IMR-90 (cell line): Measurements from ENCODE around the gene STAT5B. TPM values are rescaled to one million over a fixed set of nuclear protein-coding genes. Genes with fewer than 3 reads are reported as not detected.

Source experiments
- ATAC-seq: fragments of 200-7000 bp; cut with Tn5 transposase; 2 replicates; pipeline ENCODE4 v1.9.1; 2020; ENCODE audit warnings: low read depth, mild to moderate bottlenecking, moderate library complexity
- BruUV-seq: library from RNA; stranded (reverse); fragments of 400-500 nt; replicated peaks from 2 replicates; lab custom pipeline; 2021; lab: Mats Ljungman, UMichigan
- CTCF ChIA-PET: fragments of 300-600 bp; formaldehyde crosslinking; extraction: SDS; loops from one replicate; lab custom pipeline; 2021; ENCODE audit warnings: antibody characterized with exemption; lab: Yijun Ruan, JAX
- POLR2A ChIA-PET: fragments of 300-600 bp; sonication (Branson Sonifier 250); formaldehyde crosslinking; loops from one replicate; lab custom pipeline; 2022; ENCODE audit warnings: antibody characterized with exemption; ENCODE audit not compliant: unreplicated experiment; lab: Charles Lee
- DNase-seq: peaks from one replicate; pipeline ENCODE4 v3.0.0; 2013
- H2AFZ ChIP-seq: replicated peaks from 2 replicates; pipeline ENCODE3; 2013; ENCODE audit warnings: low read length, mild to moderate bottlenecking; ENCODE audit not compliant: poor library complexity
- H2AK5ac ChIP-seq: 2 replicates; pipeline ENCODE4 v1.6.1; 2013; ENCODE audit warnings: low read depth, low read length, inconsistent platforms
- H2AK9ac ChIP-seq: replicated peaks from 2 replicates; pipeline ENCODE3; 2013; ENCODE audit warnings: mild to moderate bottlenecking, low read depth, low read length, moderate library complexity; ENCODE audit not compliant: poor library complexity
- H2BK120ac ChIP-seq: 2 replicates; pipeline ENCODE4 v1.6.1; 2013; ENCODE audit warnings: low read depth, low read length, inconsistent platforms
- H2BK15ac ChIP-seq: 3 replicates; pipeline ENCODE4 v1.6.1; 2013; ENCODE audit warnings: low read depth, low read length, inconsistent platforms
- H2BK20ac ChIP-seq: 2 replicates; pipeline ENCODE4 v1.6.1; 2013; ENCODE audit warnings: low read depth, mild to moderate bottlenecking, inconsistent platforms, low read length, moderate library complexity
- H2BK5ac ChIP-seq: 2 replicates; pipeline ENCODE4 v1.6.1; 2013; ENCODE audit warnings: mild to moderate bottlenecking, low read depth, low read length, inconsistent platforms; ENCODE audit not compliant: poor library complexity, severe bottlenecking
- H3K14ac ChIP-seq: replicated peaks from 2 replicates; pipeline ENCODE4 v1.6.1; 2013; ENCODE audit warnings: low read depth, low read length, inconsistent platforms
- H3K18ac ChIP-seq: 2 replicates; pipeline ENCODE4 v1.6.1; 2013; ENCODE audit warnings: low read depth, low read length, control low read depth
- H3K23ac ChIP-seq: 2 replicates; pipeline ENCODE4 v1.6.1; 2013; ENCODE audit warnings: low read depth, low read length, inconsistent platforms
- H3K27ac ChIP-seq: 2 replicates; pipeline ENCODE4 v1.5.1; 2013; ENCODE audit warnings: mild to moderate bottlenecking, control low read depth, low read length; ENCODE audit not compliant: insufficient read depth
- H3K27me3 ChIP-seq: 2 replicates; pipeline ENCODE4 v1.6.1; 2013; ENCODE audit warnings: low read length; ENCODE audit not compliant: control insufficient read depth, insufficient read depth
- H3K36me3 ChIP-seq: 2 replicates; pipeline ENCODE4 v1.6.1; 2013; ENCODE audit warnings: low read length, mixed read lengths; ENCODE audit not compliant: control insufficient read depth, insufficient read depth
- H3K4ac ChIP-seq: 2 replicates; pipeline ENCODE4 v1.6.1; 2013; ENCODE audit warnings: low read depth, low read length, inconsistent platforms
- H3K4me1 ChIP-seq: 2 replicates; pipeline ENCODE4 v1.6.1; 2013; ENCODE audit warnings: low read length, mixed read lengths; ENCODE audit not compliant: control insufficient read depth, insufficient read depth
- H3K4me2 ChIP-seq: 2 replicates; pipeline ENCODE4 v1.6.1; 2013; ENCODE audit warnings: low read depth, mild to moderate bottlenecking, control low read depth, low read length, moderate library complexity
- H3K4me3 ChIP-seq: 2 replicates; pipeline ENCODE4 v1.5.1; 2013; ENCODE audit warnings: low read depth, mild to moderate bottlenecking, control low read depth, low read length, moderate library complexity; ENCODE audit not compliant: insufficient read depth
- H3K56ac ChIP-seq: 2 replicates; pipeline ENCODE4 v1.6.1; 2013; ENCODE audit warnings: low read length, inconsistent platforms; ENCODE audit not compliant: insufficient read depth; ENCODE audit errors: extremely low read depth
- H3K79me1 ChIP-seq, 2 experiments: 2 replicates each; pipeline ENCODE4 v1.6.1; 2013; ENCODE audit warnings: low read length in 2 of 2, inconsistent platforms in 1 of 2, low read depth in 1 of 2
- H3K9ac ChIP-seq: 2 replicates; pipeline ENCODE4 v1.6.1; 2013; ENCODE audit warnings: low read depth, low read length, control low read depth
- H3K9me1 ChIP-seq: 2 replicates; pipeline ENCODE4 v1.6.1; 2013; ENCODE audit warnings: low read length, inconsistent platforms; ENCODE audit not compliant: insufficient read depth
- H3K9me3 ChIP-seq: 2 replicates; pipeline ENCODE4 v1.6.1; 2013; ENCODE audit warnings: low read length; ENCODE audit not compliant: control insufficient read depth, insufficient read depth
- H4K20me1 ChIP-seq: 2 replicates; pipeline ENCODE4 v1.6.1; 2013; ENCODE audit warnings: low read length, inconsistent platforms; ENCODE audit not compliant: insufficient read depth
- H4K5ac ChIP-seq: 2 replicates; pipeline ENCODE4 v1.6.1; 2013; ENCODE audit warnings: mild to moderate bottlenecking, low read depth, low read length, control low read depth
- H4K8ac ChIP-seq, 2 experiments: 2 replicates each; pipeline ENCODE4 v1.6.1; 2013; ENCODE audit warnings: low read depth in 2 of 2, low read length in 2 of 2, control low read depth in 1 of 2, inconsistent platforms in 1 of 2
- H4K91ac ChIP-seq: 2 replicates; pipeline ENCODE4 v1.6.1; 2013; ENCODE audit warnings: low read depth, low read length, inconsistent platforms; ENCODE audit not compliant: insufficient read depth
- BHLHE40 ChIP-seq: fragments of 150-350 bp; IDR thresholded peaks from 2 replicates; pipeline ENCODE4 v1.6.1; 2016; ENCODE audit warnings: mild to moderate bottlenecking, low read depth, low read length
- CEBPB ChIP-seq: IDR thresholded peaks from 2 replicates; pipeline ENCODE4 v1.6.1; 2012; ENCODE audit warnings: low read depth, low read length, improper control_type of control experiment
- CHD1 ChIP-seq: IDR thresholded peaks from 2 replicates; pipeline ENCODE4 v1.6.1; 2012; ENCODE audit warnings: low read depth, low read length, improper control_type of control experiment
- FOS ChIP-seq: fragments of 150-350 bp; IDR thresholded peaks from 2 replicates; pipeline ENCODE4 v1.6.1; 2016; ENCODE audit warnings: low read depth, low read length
- MAFK ChIP-seq: IDR thresholded peaks from 2 replicates; pipeline ENCODE4 v1.6.1; 2012; ENCODE audit warnings: low read depth, low read length, improper control_type of control experiment
- MAZ ChIP-seq: IDR thresholded peaks from 2 replicates; pipeline ENCODE4 v1.6.1; 2012; ENCODE audit warnings: low read depth, mild to moderate bottlenecking, low read length, improper control_type of control experiment, moderate library complexity, borderline replicate concordance
- MXI1 ChIP-seq: IDR thresholded peaks from 2 replicates; pipeline ENCODE4 v1.6.1; 2012; ENCODE audit warnings: low read depth, mild to moderate bottlenecking, low read length, moderate library complexity, borderline replicate concordance
- NFE2L2 ChIP-seq: fragments of 150-350 bp; IDR thresholded peaks from 2 replicates; pipeline ENCODE4 v1.6.1; 2016; ENCODE audit warnings: low read depth, mild to moderate bottlenecking, low read length
- POLR2A ChIP-seq: IDR thresholded peaks from 2 replicates; pipeline ENCODE4 v1.6.1; 2012; ENCODE audit warnings: mild to moderate bottlenecking, low read depth, low read length
- RAD21 ChIP-seq: IDR thresholded peaks from 2 replicates; pipeline ENCODE4 v1.6.1; 2012; ENCODE audit warnings: low read length, improper control_type of control experiment
- RCOR1 ChIP-seq: IDR thresholded peaks from 2 replicates; pipeline ENCODE4 v1.6.1; 2012; ENCODE audit warnings: mild to moderate bottlenecking, low read length, improper control_type of control experiment; ENCODE audit not compliant: insufficient replicate concordance
- RFX5 ChIP-seq: IDR thresholded peaks from 2 replicates; pipeline ENCODE4 v1.8.0; 2012; ENCODE audit warnings: low read depth, mild to moderate bottlenecking, low read length, moderate library complexity
- SMC3 ChIP-seq: fragments of 150-350 bp; IDR thresholded peaks from 2 replicates; pipeline ENCODE4 v1.6.1; 2016; ENCODE audit warnings: low read depth, mild to moderate bottlenecking, antibody characterized with exemption, low read length, moderate library complexity
- WGBS, 2 experiments: methylation state at CpG; one replicate each; pipeline versions ENCODE4 v1.1.5 to v1.1.7; 2013; ENCODE audit warnings: missing lambda C conversion rate in 2 of 2; ENCODE audit not compliant: insufficient read length in 1 of 2; ENCODE audit errors: extremely low coverage in 2 of 2; 5-methylcytosine and 5-hydroxymethylcytosine counted together
- dilution Hi-C: fragments of 300-500 bp; cut with HindIII; formaldehyde crosslinking; loops from one replicate; pipeline ENCODE4 v1.14.3; 2018; ENCODE audit warnings: low sequenced_read_pairs; ENCODE audit not compliant: unreplicated experiment
- in situ Hi-C: fragments of 300-500 bp; cut with MboI; formaldehyde crosslinking; loops from 3 replicates; pipeline ENCODE4 v1.14.3; 2019; ENCODE audit warnings: low sequenced_read_pairs, inconsistent platforms, mixed read lengths
- intact Hi-C: fragments of 100-400 bp; cut with micrococcal nuclease; formaldehyde crosslinking; loops from 2 replicates; pipeline ENCODE4 v1.10.0; 2022
- polyA plus RNA-seq, 3 experiments: library from polyadenylated mRNA; depleted of rRNA; stranded (reverse); fragments of >200 nt; gene quantifications; 2 replicates each; pipeline ENCODE4 v1.2.3, GENCODE V29; 2012; ENCODE audit warnings: low replicate concordance in 1 of 3
- total RNA-seq: library from RNA; depleted of rRNA; stranded (reverse); fragments of >200 nt; gene quantifications from 2 replicates; pipeline ENCODE4 v1.2.3, GENCODE V29; 2012
- TF ChIP-seq, protein P1 (sequence below): fragments of 150-350 bp; IDR thresholded peaks from 2 replicates; pipeline ENCODE4 v1.6.1; 2016; ENCODE audit warnings: low read depth, mild to moderate bottlenecking, low read length, moderate library complexity, borderline replicate concordance
- TF ChIP-seq, protein P2 (sequence below): conservative IDR thresholded peaks from 2 replicates; pipeline ENCODE4 v1.5.1; 2012; ENCODE audit warnings: mild to moderate bottlenecking, low read depth, low read length, improper control_type of control experiment

STAT5B gene
- total and polyA plus RNA-seq, 2 of the 4 experiments (the other 2 are of a cell fraction): 24.4 to 29.6 TPM

DNA sequence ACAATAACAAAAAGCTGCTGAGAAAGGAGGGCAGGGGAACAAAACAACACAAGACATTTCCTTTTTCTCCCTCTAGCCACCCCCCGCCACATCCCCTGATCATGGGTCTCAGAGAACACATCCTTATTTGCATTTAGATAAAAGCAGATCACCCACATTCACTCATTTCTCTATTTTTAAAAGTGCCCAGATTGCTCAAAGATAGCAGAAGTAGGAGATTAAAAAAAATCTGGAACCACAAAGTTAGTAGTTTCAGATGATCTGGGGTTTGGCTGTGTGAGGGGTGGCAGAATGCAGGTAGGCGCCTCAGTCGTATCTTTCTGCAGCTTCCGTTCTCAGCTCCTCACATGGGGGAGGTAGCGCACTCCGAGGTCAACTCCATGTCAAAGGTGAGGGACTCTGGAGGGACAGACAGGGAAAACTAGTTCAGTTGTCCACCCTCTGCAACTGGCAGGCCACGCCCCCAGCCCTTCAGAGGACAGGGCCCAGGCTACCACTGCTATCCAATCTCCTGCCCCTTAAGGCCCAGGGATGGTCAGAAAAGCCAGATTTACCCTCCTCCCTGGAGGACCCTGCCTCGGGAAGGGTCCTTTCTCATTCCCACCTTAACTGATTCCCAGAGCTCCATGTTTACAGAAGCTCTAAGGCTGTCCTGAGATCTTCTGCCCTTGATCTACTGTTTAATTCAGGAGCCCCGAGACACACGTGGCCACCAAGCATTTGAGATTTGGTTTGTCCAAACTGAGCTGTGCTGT, 39.4 kb upstream of the STAT5B start:
- H3K14ac ChIP-seq: no peak overlapping the region
- 100% methylated on average over 1 of the region's 10 CpGs; no CpG with 5 or more reads in 1 of the 2 experiments for WGBS, 2 experiments
- peaks cover 18% of the 10 kb centered on the region for H3K4me1 ChIP-seq
- no peak for DNase-seq
- H3K23ac ChIP-seq: no peak overlapping the region
- no TSS peak for BruUV-seq
- ChIA-PET CTCF (interaction anchor here (1.3 kb wide), 1 partner anchor 212 kb away, joined by 3 read pairs; no protein-coding TSS in a partner anchor), POLR2A (no interaction called here)
- peaks cover 55% of the 10 kb centered on the region for H3K36me3 ChIP-seq
- H4K5ac ChIP-seq: no peak overlapping the region
- H3K4ac ChIP-seq: no peak overlapping the region
- no peak overlapping the region for H4K8ac ChIP-seq
- peaks cover 16% of the 10 kb centered on the region for H3K9me1 ChIP-seq
- intact Hi-C loops (no loop called here), dilution Hi-C loops (no loop called here), in situ Hi-C loops (no loop called here)
- H2AK5ac ChIP-seq: no peak overlapping the region
- H3K9ac ChIP-seq: no peak overlapping the region
- H3K56ac ChIP-seq: no peak overlapping the region
- H3K27me3 ChIP-seq: no peaks in the 10 kb centered on the region
- H3K79me1 ChIP-seq: peaks cover 18 to 46% of the 10 kb centered on the region in 2 experiments; a peak in 3 of 4 replicates
- H2AK9ac ChIP-seq: no peak overlapping the region
- H4K20me1 ChIP-seq: no peaks in the 10 kb centered on the region
- no peak overlapping the region for H2BK15ac ChIP-seq
- H2BK20ac ChIP-seq: no peak overlapping the region
- no peak overlapping the region for H3K27ac ChIP-seq
- no peak overlapping the region for H2BK120ac ChIP-seq
- no peaks in the 10 kb centered on the region for H3K9me3 ChIP-seq
- no peak for ATAC-seq
- no peak overlapping the region for H2AFZ ChIP-seq
- no peak overlapping the region for H2BK5ac ChIP-seq
- no peak overlapping the region for H3K4me2 ChIP-seq
- no peak overlapping the region for H3K18ac ChIP-seq
- no peak overlapping the region for H3K4me3 ChIP-seq
- H4K91ac ChIP-seq: no peak overlapping the region
- TF ChIP-seq MAZ: no peak
- TF ChIP-seq FOS: no peak
- TF ChIP-seq, protein P1, sequence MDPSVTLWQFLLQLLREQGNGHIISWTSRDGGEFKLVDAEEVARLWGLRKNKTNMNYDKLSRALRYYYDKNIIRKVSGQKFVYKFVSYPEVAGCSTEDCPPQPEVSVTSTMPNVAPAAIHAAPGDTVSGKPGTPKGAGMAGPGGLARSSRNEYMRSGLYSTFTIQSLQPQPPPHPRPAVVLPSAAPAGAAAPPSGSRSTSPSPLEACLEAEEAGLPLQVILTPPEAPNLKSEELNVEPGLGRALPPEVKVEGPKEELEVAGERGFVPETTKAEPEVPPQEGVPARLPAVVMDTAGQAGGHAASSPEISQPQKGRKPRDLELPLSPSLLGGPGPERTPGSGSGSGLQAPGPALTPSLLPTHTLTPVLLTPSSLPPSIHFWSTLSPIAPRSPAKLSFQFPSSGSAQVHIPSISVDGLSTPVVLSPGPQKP: no peak
- no peak for TF ChIP-seq SMC3
- no peak for TF ChIP-seq RAD21
- TF ChIP-seq POLR2A: no peak
- TF ChIP-seq RCOR1: no peak
- no peak for TF ChIP-seq CHD1
- TF ChIP-seq BHLHE40: no peak
- TF ChIP-seq MAFK: no peak
- TF ChIP-seq NFE2L2: no peak
- TF ChIP-seq, protein P2, sequence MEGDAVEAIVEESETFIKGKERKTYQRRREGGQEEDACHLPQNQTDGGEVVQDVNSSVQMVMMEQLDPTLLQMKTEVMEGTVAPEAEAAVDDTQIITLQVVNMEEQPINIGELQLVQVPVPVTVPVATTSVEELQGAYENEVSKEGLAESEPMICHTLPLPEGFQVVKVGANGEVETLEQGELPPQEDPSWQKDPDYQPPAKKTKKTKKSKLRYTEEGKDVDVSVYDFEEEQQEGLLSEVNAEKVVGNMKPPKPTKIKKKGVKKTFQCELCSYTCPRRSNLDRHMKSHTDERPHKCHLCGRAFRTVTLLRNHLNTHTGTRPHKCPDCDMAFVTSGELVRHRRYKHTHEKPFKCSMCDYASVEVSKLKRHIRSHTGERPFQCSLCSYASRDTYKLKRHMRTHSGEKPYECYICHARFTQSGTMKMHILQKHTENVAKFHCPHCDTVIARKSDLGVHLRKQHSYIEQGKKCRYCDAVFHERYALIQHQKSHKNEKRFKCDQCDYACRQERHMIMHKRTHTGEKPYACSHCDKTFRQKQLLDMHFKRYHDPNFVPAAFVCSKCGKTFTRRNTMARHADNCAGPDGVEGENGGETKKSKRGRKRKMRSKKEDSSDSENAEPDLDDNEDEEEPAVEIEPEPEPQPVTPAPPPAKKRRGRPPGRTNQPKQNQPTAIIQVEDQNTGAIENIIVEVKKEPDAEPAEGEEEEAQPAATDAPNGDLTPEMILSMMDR: no peak
- TF ChIP-seq MXI1: no peak
- no peak for TF ChIP-seq CEBPB
- TF ChIP-seq RFX5: no peak
